HG02588 (cell line): ENCODE measurements around the gene AMPH.
"Not testable (repeated sequence)": the region's sequence is repeated elsewhere in the genome, so short reads cannot be mapped to it uniquely, and the experiment has no call there.

Experiments used
- ATAC-seq: cut with Tn5 transposase; IDR thresholded peaks from one replicate; pipeline ENCODE4 v1.9.1; 2021; ENCODE audit warnings: mild to moderate bottlenecking, moderate library complexity; ENCODE audit not compliant: unreplicated experiment

The AMPH gene

DNA sequence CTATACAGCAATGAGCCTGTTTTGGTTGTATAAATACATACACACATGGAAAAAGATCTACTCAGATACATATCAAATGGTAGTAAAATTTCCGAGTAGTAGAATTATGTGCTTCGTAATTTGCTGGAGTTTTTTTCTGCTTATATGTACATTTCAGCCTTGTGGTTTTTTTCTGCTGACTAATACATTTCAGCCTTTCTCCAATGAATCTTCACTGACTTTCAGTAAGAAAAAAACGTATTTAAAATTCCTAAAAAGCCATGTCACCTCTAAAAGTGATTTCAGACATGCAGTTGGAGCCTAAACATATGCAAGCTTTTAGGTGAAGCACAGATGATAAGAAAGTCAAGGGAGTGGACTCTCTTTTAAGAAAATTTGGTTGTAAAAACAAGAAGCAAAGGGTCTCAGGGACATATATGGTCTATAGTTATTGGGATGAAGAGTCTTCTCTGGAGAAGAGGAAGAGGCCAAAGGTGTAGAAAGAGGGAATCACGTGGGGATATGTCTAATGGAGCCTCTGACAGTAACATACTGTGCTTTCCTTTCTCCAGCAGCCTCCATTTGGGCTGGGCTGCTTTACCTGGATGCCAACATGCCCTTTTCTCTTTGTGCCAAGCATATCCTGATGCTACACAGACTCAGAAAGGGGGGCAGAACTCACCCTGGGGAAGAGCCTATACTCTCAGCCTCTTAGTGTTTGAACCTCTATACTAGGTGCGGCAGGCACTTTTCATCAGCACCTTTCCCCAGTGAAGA lies 2.4 kb downstream of the AMPH start:
- no peak for ATAC-seq

DNA sequence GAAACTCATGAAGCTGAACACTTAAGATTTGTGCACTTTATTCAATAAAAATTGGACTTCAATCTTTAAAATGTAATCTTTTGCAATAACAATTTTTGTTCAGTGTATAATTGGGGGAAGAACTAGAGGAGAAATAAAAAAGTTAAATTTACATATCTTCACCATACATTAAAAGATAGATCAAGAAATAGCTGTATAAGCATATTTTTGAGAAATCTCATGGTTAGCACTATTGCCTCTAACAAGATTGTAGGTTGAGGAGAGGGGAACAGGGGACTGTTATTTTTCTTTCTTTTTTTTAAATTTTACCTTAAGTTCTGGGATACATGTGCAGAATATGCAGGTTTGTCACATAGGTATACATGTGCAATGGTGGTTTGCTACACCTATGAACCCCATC lies 5.3 kb downstream of the AMPH start:
- no peak for ATAC-seq

DNA sequence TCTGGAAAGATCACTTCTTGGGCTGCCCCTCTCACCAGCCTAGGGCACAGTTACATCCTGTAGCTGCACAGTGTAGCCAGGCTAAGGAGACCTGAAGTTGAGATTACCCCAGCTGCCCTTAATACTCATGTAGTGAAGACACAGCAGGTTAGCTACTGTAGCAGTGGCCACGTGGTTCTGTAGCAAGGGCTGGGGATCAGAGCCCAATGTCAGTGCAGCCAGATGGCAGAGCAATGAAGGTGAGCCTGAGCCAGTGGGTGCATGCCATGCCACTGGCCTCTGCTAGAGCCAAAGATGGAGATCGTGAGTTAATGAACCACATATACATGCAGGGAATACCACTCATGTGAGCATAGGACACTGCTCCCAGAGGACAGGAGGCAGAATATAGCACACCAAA lies 15.5 kb downstream of the AMPH start:
- no peak for ATAC-seq

DNA sequence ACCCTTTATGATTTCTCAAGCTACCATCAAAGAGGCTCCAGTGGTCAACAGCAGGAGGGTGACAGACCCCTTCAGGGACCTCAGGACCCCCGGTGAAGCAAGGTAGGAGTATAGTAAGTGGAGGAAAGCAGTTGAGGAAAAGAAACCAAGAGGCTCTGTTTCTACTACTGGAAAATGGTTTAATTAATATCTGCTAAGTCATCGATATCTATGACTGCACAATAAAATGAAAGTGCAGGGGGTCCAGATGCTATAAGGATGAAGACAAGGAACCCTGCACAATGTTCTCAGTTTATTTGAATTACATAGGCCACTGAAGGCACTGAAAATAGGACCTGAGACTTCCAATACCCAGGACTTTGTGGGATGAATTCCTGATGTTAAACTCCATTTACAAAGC lies 23.7 kb downstream of the AMPH start:
- ATAC-seq, result no peak

DNA sequence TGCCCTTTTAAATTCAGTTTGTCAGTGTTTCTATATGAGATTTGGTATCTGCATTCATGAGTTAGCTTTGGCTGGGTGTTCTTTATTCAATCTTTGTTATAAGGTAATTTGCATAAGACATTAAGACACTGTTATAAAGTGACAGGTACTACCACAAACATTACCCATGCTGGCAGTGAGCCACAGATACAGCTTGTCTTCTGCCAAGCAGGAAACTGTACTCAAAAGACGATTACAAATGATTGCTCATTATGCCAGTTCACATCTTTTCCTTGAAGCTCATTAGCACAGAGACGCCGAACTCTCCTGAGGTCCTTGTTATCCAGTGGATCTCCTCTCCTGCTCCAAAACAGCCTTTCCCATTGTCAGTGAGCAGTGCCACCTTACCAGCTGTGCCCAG lies 30.4 kb downstream of the AMPH start:
- no peak for ATAC-seq

DNA sequence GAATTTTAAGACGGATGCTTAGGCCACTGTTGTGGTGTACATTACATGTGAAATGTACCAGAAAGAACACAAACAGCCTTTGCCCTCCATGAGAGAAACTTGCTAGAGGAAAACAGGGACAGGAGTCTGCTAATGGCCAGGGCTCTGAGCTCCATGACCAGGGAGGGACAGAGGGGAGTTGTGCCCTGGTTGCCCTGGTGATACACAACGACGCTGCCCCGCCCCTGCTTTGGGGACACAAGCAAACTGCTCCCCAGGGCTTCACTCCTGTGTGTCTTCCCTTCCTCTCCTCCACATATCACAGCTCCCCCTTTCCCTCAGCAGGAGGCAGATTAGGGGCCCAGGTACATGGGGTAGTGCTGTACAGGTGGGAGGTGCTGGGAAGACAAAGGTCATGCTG lies 36.2 kb downstream of the AMPH start:
- ATAC-seq, result no peak

DNA sequence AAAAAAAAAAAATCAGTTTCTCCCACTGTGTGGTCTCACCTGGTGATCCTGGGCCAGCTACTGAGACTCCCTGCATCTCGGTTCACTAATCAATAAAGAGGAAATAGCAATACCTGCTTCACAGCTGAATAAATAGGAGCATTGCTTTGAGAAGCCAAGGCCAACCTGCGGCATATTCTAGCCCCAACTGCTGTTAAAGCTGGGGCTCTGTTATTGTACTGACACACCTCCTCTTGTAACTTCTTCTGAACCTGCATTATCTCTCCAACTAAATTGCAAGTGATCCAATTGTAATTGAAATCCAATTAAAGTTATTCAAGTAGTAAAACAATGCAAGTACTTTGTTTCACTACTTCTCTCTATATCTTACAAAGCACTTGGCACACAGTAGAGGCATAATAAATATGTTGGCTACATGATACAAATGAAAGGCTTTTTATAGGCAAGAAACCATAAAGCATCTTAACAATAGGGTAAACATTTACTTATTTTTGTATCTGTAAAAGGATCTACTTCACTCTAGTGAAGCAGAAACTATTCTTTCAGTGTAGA lies 38.4 kb downstream of the AMPH start:
- no peak for ATAC-seq

DNA sequence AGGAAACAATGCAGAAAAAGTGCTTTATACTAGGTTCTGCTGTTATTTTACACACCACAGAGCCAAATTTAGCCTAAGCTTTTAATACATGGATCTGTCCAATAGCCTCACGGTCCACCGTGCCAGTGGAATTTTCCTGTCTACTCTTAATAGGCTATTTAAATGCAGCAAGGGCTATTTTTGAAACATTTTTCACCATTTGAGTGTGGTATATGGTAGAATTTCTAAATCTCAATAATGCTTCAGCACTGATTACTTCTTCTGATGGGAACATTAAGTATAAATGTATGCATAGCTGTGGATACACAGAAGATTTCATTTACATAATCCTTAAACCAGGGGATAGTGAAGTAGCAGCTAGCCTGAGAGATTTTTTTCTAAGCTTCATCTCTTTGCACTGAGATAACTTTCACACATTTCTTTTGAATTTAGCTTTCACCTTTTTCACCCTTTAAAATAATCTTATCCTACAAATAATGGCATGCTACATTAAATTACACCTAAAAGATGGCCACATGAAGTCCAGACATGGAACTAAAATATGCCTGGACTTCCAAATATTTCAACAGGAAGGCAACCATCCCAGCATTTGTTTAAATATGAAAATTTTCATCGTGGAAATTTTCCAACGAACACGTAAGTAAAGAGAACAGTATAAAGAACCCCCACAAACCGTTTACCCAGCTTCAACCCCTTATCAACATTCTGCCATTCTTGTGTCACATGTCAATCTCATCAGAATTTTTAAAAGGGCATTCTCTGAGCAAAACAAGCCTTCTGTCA lies 45.4 kb downstream of the AMPH start:
- ATAC-seq, result no peak

DNA sequence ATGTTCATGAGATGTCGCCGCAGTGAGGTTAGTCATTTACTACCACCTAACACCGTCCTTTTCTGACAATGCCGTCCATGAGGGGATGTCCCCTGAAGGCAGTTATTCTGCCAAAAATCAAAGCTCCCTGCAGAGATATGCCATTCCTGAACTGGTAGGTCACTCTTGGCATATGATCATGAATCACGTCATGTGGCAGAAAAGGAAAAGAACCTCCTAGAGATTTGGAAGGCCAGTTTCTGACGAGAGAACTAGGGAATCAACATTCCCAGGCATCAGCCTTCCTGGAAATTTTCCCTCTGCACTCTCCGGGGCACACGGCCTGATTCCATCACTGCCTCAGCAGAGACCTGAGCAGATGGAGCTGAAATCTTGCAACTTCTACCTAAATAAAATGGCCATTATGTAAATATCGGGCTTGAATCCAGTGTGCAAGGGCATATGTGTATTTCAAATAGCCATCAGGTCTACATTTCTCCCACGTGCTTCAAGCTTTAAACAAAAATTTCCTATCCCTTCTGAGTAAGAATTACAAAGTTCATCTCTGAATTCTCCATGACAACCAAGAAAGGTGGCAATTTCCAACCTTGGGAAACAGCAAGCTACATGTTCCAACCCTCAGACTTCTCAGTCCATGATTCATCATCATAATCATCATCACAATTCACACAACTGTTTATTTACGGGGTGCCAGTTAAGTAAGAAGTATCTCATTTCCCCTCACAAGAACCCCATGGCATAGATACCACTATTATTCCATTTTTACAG lies 46.5 kb downstream of the AMPH start:
- ATAC-seq, result no peak

DNA sequence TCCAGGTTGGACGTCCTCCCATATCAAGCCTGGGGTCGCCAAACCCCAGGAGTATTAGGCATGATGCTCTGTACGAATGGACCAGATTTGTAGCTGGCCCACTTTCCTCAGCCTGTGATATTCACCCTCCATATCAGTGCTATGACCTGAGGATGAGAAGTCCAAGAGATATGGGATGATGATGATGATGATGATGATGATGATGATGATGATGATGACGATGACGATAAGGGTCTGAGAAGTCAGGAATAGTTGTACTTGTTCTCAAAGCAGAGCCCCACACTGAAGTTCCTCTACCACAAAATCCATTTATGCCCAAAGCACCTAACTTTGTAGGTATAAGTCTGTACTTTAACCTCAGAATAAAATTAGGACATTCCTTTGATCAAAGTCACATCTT lies 50.7 kb downstream of the AMPH start:
- ATAC-seq, result no peak

DNA sequence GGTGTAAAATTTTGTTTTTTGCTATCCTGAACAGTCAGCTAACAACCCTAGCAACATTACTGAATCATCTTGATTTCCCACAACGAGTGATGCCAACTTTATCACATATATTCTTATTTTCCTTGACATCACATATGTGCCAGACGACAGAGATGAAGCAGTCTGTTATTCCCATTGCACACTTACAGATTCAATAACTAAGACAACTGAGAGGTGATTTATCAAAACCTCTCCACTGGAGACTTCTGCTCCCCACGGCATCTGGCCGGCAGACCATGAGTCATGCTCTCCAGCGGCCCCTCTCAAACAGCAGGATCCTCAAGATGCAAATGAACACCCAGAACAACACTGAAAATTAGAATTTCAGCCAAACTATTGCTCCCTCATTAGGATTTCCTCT lies 57.1 kb downstream of the AMPH start:
- ATAC-seq, result no peak

DNA sequence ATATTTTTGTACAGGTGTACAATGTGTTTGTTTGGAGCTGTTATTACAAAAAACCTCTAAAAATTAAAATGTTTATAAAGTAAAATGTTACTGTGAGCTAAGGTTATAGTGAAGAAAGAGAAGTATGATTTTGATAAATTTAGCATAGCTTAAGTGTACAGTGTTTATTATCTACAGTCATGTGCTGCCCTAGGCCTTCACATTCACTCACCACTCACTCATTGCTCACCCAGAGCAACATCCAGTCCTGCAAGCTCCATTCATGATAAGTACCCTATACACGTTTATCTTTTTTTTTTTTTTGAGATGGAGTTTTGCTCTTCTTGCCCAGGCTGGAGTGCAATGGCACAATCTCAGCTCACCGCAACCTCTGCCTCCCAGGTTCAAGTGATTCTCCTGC lies 59.6 kb downstream of the AMPH start:
- ATAC-seq, result not testable (repeated sequence)

DNA sequence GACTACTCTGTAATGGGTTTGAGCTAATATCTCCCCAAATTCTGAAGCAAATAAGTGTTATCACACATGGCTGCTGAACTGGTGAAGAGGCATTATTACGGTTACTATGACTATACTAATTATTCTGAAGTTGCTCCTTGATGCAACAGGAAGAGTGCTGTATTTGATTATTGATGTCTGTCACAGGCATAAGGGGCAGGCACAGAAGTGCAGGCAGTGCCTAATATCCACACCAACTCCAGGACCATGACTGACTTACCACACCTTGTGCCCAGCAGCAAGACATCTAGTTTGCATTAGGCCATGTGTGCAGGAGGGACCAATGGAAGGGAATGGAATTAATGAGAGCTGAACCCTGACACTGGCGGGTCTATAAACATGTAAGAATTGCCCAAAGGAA lies 62.7 kb downstream of the AMPH start:
- no peak for ATAC-seq

DNA sequence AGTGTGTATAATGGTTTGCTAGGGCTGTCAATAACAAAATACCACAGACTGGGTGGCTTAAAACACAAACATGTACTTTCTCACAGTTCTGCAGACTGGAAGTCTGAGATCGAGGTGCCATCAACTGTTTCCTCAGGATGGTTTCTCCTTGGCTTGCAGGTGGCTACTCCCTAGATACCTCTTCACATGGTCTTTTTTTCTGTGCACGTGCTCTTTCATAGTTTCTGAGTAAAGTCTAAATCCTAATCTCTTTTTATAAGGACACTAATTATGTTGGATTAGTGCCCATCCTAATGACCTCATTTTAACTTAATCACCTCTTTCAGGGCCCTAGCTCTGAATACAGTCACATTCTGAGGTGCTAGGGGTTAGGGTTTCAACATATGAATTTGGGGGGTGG lies 65.9 kb downstream of the AMPH start:
- no peak for ATAC-seq

DNA sequence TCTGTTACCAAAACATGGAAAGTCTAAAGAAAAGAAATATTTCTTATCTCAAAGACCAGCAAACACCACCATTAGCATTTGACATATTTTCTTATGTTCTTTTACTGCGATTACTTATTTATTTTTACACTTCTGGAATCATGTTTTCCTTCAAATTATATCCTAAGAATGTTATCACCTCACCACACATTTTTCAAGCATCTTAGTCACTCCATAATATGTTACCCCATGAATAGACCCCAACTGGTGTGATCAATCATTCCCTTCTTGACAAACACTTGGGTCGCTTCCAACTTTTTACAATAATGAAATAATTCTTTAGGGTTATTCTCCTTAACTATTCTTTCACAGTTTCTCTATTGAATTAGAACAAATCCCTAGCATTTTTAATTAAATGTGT lies 67.4 kb downstream of the AMPH start:
- ATAC-seq, result no peak

DNA sequence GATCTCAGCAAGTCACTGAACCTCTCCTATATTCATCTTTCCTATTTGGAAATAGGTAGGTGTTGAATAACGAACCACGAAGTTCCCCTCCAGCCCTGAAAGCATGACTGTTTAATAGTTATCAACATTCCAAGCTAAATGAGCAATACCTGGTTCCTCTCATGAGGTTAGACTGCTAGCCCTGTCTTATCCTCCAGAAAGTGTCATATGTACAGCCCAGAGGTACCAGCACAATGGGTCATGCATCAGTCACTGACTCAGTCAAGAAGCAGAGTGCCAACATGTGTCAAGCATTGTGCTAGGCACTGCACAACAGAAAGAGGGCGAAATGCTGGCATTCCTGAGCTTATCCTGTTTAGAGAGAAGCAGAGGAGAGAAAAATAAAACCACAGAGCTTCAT lies 70.0 kb downstream of the AMPH start:
- ATAC-seq, result no peak

DNA sequence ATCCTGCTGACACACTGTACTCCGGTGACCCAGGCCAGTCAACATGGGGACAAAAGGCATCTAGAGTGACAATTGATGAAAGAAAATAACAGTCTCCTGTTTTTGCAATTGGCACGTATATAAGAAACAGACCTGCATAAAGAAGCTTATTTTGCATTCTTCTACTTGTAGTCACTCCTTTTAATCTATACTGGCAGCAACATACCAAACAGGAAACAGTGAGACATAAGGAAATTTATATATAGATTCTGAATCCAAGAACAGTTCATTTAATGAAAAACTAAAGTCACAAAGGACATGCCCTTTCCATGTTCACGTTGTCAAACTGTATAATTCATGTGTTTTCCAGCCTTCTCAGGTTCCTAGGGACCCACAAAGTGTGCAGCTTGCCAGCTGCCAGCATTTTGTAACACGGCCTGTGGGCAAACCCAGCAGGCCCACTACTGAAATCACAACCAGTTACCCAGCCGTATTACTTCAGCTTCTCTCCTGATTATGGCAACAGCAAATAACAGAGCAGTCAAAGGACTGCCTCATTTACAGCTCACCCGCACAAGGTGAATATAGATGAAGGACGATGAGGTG lies 72.3 kb downstream of the AMPH start:
- no peak for ATAC-seq

DNA sequence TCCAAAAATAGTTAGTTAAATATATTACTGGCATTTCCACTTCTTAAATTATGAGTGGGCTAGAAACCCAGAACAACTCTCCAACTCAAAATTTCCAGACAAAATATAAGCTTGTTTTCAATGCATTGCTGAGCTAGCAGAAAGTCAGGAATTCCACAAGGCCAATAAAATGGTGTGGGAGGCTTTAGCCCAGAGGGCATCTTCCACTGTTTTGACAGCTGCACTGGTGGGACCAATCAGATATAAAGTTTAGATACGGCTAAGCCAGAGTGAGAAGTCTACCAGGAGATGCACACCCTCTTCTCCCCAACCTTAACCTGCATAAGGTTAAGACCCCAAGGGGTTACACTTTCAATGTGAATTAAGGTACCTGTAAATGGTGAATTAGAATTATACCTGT lies 76.6 kb downstream of the AMPH start:
- no peak for ATAC-seq

DNA sequence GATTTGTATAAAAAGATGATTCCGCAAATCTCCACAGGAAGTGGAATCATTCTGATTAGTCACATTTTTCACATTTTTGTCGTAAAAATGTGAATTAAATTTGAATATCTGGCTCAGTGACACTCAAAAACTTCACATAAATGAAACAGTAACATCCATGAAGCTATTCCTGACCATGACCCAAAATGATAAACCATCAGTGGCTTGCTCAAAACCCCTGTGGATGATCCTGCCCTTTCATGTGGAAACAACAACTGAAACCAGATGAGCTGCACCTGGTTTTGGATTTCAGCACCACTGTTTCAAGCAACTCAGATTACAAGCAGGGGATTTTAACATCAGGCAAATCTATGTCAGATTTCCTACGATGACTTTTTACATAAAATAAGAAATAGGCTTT lies 80.3 kb downstream of the AMPH start:
- no peak for ATAC-seq

DNA sequence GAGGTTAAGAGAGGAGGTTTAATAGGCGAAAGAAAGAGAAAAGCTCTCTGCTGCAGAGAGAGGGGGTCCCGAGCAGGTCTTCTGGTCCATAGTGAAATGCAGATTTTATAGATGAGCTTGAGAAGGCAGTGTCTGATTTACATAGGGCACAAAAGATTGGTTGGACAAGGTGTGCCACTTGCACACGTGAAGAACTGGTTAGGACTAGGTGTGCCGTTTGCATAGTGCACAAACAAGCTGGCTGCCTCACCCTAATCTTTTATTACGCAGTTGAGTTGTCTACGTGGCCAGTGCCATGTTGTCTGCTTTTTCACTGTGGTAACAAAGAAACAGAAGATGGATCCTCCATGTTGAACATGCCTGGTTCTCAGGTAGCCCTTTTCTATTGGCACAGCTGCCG lies 82.6 kb downstream of the AMPH start:
- no peak for ATAC-seq

DNA sequence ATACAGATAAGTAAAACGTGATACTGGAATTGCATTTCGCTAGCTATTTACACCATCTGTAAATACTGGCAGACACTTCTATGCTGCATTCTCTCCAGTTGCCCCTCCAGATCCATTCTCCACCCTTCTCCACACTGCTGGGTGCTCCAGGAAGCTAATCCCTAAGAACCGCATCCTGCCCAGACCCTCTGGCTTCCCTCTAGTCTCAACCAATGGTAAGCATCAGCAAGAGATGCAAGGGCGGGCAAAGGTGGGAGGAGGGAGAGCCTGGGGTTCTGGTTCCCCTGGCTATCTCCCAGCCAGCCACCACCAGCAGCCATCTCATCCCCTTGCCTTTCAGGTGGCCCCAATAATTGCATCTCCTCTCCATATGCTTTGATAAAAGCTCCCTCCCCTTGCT lies 84.4 kb downstream of the AMPH start:
- ATAC-seq, result no peak
